HepG2 (cell line): ENCODE measurements around the gene S100P. TPM values are rescaled to one million over a fixed set of nuclear protein-coding genes. Genes with fewer than 3 reads are reported as not detected.

Source experiments
- ATAC-seq: fragments of 200-7000 bp; cut with Tn5 transposase; 3 replicates; pipeline ENCODE4 v1.9.1; 2020; ENCODE audit warnings: mild to moderate bottlenecking, moderate library complexity
- BruUV-seq: library from RNA; stranded (reverse); fragments of 400-500 nt; replicated peaks from 2 replicates; lab custom pipeline; 2021; lab: Mats Ljungman, UMichigan
- CTCF ChIA-PET: fragments of 300-600 bp; formaldehyde crosslinking; extraction: SDS; loops from one replicate; lab custom pipeline; 2021; ENCODE audit warnings: low total read pairs, inconsistent platforms, low intra/inter-chr PET ratio; lab: Yijun Ruan, JAX
- POLR2A ChIA-PET: fragments of 350-600 bp; sonication (Branson Sonifier 250); formaldehyde crosslinking; loops from one replicate; lab custom pipeline; 2020; ENCODE audit warnings: antibody characterized with exemption, inconsistent platforms; lab: Yijun Ruan, JAX
- DNase-seq: peaks from one replicate; pipeline ENCODE4 v3.0.0-alpha.2; 2015; ENCODE audit warnings: low spot score
- FAIRE-seq: peaks from 3 replicates; lab custom pipeline; 2011; peaks lifted over from hg19 to GRCh38; lab: Jason Lieb, UNC
- H2AFZ ChIP-seq: one replicate; pipeline ENCODE4 v1.6.1; 2011; ENCODE audit warnings: low read length, inconsistent platforms
- H3K27ac ChIP-seq: fragments of 300-600 bp; 3 replicates; pipeline ENCODE4 v1.8.0; 2011; ENCODE audit warnings: mixed run types, mild to moderate bottlenecking, mixed read lengths, low read length, inconsistent platforms; ENCODE audit not compliant: insufficient read depth; ENCODE audit errors: extremely low read length
- H3K27me3 ChIP-seq, 2 experiments: fragments of 200-600 bp in 1 of 2; 2 replicates in 1 of 2; 3 replicates in 1 of 2; pipeline versions ENCODE4 v1.6.0 to v1.8.0; 2011; ENCODE audit warnings: low read length in 2 of 2, mild to moderate bottlenecking in 2 of 2, moderate library complexity in 2 of 2, inconsistent platforms in 1 of 2; ENCODE audit not compliant: insufficient read depth in 2 of 2, control insufficient read depth in 1 of 2
- H3K36me3 ChIP-seq, 2 experiments: fragments of 200-600 bp in 1 of 2; replicated peaks in 1 of 2; 2 replicates in 1 of 2; 3 replicates in 1 of 2; pipeline versions ENCODE4 v1.5.1 to v1.8.0; 2011; ENCODE audit warnings: low read length in 2 of 2, inconsistent platforms in 1 of 2; ENCODE audit not compliant: insufficient read depth in 2 of 2, control insufficient read depth in 1 of 2
- H3K4me1 ChIP-seq: 2 replicates; pipeline ENCODE4 v1.5.1; 2012; ENCODE audit warnings: low read length, inconsistent platforms; ENCODE audit not compliant: insufficient read depth
- H3K4me2 ChIP-seq: 2 replicates; pipeline ENCODE4 v1.6.0; 2011; ENCODE audit warnings: low read depth, low read length, inconsistent platforms
- H3K4me3 ChIP-seq, 3 experiments: fragments of 200-600 bp in 1 of 3; sonication (generic), shearing (Covaris generic) in 1 of 3; replicated peaks in 1 of 3; 2 replicates each; pipeline ENCODE4 v1.5.1; 2011 to 2016; ENCODE audit warnings: low read length in 3 of 3, inconsistent platforms in 2 of 3, low read depth in 2 of 3, mild to moderate bottlenecking in 2 of 3, control low read depth in 1 of 3, mixed read lengths in 1 of 3; ENCODE audit not compliant: insufficient read depth in 1 of 3
- H3K79me2 ChIP-seq: one replicate; pipeline ENCODE4 v1.6.1; 2011; ENCODE audit warnings: low read length, inconsistent platforms; ENCODE audit not compliant: insufficient read depth
- H3K9ac ChIP-seq: 2 replicates; pipeline ENCODE4 v1.6.0; 2011; ENCODE audit warnings: mild to moderate bottlenecking, low read depth, low read length, inconsistent platforms; ENCODE audit not compliant: insufficient read depth
- H3K9me3 ChIP-seq: 2 replicates; pipeline ENCODE4 v1.5.1; 2012; ENCODE audit warnings: mild to moderate bottlenecking, low read length
- H4K20me1 ChIP-seq: 2 replicates; pipeline ENCODE4 v1.6.0; 2011; ENCODE audit warnings: inconsistent platforms, mild to moderate bottlenecking, low read length, moderate library complexity; ENCODE audit not compliant: insufficient read depth
- DNMT3B ChIP-seq: conservative IDR thresholded peaks from 2 replicates; pipeline ENCODE4 v1.6.1; 2016; ENCODE audit warnings: missing biosample characterization, control low read depth
- GABPB1 ChIP-seq: IDR thresholded peaks from 2 replicates; pipeline ENCODE4 v1.6.1; 2016; ENCODE audit warnings: mild to moderate bottlenecking, missing genetic modification reagents, moderate library complexity, missing compliant biosample characterization
- MEF2D ChIP-seq: sonication (generic); formaldehyde crosslinking; IDR thresholded peaks from 2 replicates; pipeline ENCODE4 v1.5.1; 2020; ENCODE audit warnings: mild to moderate bottlenecking, missing genetic modification reagents
- NFE2L1 ChIP-seq: sonication (generic); formaldehyde crosslinking; IDR thresholded peaks from 2 replicates; pipeline ENCODE4 v1.4.0; 2020; ENCODE audit warnings: missing genetic modification reagents, mild to moderate bottlenecking, borderline replicate concordance
- RAD21 ChIP-seq: fragments of 450-650 bp; formaldehyde crosslinking; IDR thresholded peaks from 2 replicates; pipeline ENCODE4 v1.5.0; 2020; ENCODE audit warnings: mild to moderate bottlenecking
- RFXAP ChIP-seq: sonication (generic); formaldehyde crosslinking; IDR thresholded peaks from 2 replicates; pipeline ENCODE4 v1.4.0; 2020; ENCODE audit warnings: missing genetic modification reagents, borderline replicate concordance
- TSC22D2 ChIP-seq: sonication (generic); formaldehyde crosslinking; IDR thresholded peaks from 2 replicates; pipeline ENCODE4 v1.5.1; 2020; ENCODE audit warnings: missing genetic modification reagents, mild to moderate bottlenecking, borderline replicate concordance
- WIZ ChIP-seq: sonication (generic); formaldehyde crosslinking; IDR thresholded peaks from 2 replicates; pipeline ENCODE4 v1.5.1; 2020; ENCODE audit warnings: mild to moderate bottlenecking, missing genetic modification reagents
- ZBTB33 ChIP-seq: sonication (generic); formaldehyde crosslinking; IDR thresholded peaks from 2 replicates; pipeline ENCODE4 v1.4.0; 2020; ENCODE audit warnings: missing genetic modification reagents
- ZKSCAN5 ChIP-seq: sonication (generic); formaldehyde crosslinking; IDR thresholded peaks from 2 replicates; pipeline ENCODE4 v1.5.1; 2020; ENCODE audit warnings: mild to moderate bottlenecking, missing genetic modification reagents
- ZNF468 ChIP-seq: sonication (generic); formaldehyde crosslinking; IDR thresholded peaks from 2 replicates; pipeline ENCODE4 v1.8.0; 2022; ENCODE audit warnings: mild to moderate bottlenecking, moderate library complexity, missing genetic modification reagents
- ZNF562 ChIP-seq: sonication (generic); formaldehyde crosslinking; IDR thresholded peaks from 2 replicates; pipeline ENCODE4 v1.8.0; 2022; ENCODE audit warnings: missing genetic modification reagents, borderline replicate concordance
- ZNF605 ChIP-seq: sonication (generic); formaldehyde crosslinking; IDR thresholded peaks from 2 replicates; pipeline ENCODE4 v1.8.0; 2022; ENCODE audit warnings: mild to moderate bottlenecking, missing genetic modification reagents
- ZNF687 ChIP-seq: sonication (generic); formaldehyde crosslinking; IDR thresholded peaks from 2 replicates; pipeline ENCODE4 v1.5.1; 2020; ENCODE audit warnings: mild to moderate bottlenecking, missing genetic modification reagents, moderate library complexity
- ZNF740 ChIP-seq: sonication (generic); formaldehyde crosslinking; IDR thresholded peaks from 2 replicates; pipeline ENCODE4 v1.4.0; 2020; ENCODE audit warnings: missing genetic modification reagents
- WGBS: methylation state at CpG from one replicate; pipeline ENCODE4 v1.1.6; 2017; ENCODE audit warnings: low lambda C conversion rate; 5-methylcytosine and 5-hydroxymethylcytosine counted together
- in situ Hi-C: cut with HindIII; loops from 2 replicates; pipeline ENCODE4 v1.10.0; 2017; ENCODE audit warnings: low pct_unique_long_range_greater_than_20kb; ENCODE audit not compliant: extremely low pct_ligation_motif_present
- intact Hi-C: fragments of 100-400 bp; cut with micrococcal nuclease; formaldehyde crosslinking; loops from one replicate; pipeline ENCODE4 v1.10.0; 2022; ENCODE audit not compliant: unreplicated experiment
- polyA plus RNA-seq, 8 experiments: library from polyadenylated mRNA; depleted of rRNA in 3 of 8; stranded (reverse) in 7 of 8; unstranded in 1 of 8; fragments of >200 nt; fragmentation: Illumina TruSeq in 4 of 8; extraction: Trizol in 4 of 8; gene quantifications; 2 replicates each; pipeline versions ENCODE4 v1.2.1 to v1.2.3, GENCODE V29; 2011 to 2016; ENCODE audit warnings: low read depth in 4 of 8, missing spikeins in 1 of 8, mixed read lengths in 1 of 8; ENCODE audit not compliant: insufficient read depth in 1 of 8
- total RNA-seq, 5 experiments: library from RNA; depleted of rRNA; stranded (reverse); fragments of >200 nt; fragmentation: Illumina TruSeq; extraction: Trizol; gene quantifications; 2 replicates each; pipeline ENCODE4 v1.2.3, GENCODE V29; 2016; ENCODE audit warnings: low read depth in 1 of 5
- TF ChIP-seq, protein P1 (sequence below): sonication (generic); formaldehyde crosslinking; IDR thresholded peaks from 2 replicates; pipeline ENCODE4 v1.9.0; 2022; ENCODE audit warnings: missing genetic modification reagents, mild to moderate bottlenecking, borderline replicate concordance

The S100P gene
- total and polyA plus RNA-seq, 2 of the 13 experiments (the other 11 are each of a cell fraction or from before 2014, with no cell fraction given): 278 to 1,649 TPM

DNA sequence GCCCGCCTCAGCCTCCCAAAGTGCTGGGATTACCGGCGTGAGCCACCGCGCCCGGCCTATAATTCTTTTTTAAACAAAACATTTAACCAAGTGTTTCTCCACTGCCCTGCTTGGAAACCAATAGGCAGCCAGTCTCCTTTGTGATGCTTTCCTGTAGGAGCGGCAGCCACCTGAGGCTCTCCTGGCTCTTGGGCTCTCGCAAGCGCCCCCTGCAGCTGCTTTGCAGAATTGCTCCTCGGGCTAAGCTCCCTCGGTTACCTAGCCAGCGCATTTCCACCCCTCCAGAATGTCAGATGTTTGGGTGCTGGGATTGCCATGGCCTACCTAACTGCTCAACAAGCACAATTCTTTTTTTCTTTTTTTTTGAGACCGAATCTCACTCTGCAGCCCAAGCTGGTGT lies 7.7 kb downstream of the S100P start (continued):
- peak; percentile 77; the same call in 1 of the 2 replicates for TF ChIP-seq ZBTB33
- no peak for TF ChIP-seq WIZ (CRISPR knock-in tag)
- TF ChIP-seq DNMT3B: no peak
- peak; percentile 31; the same call in 1 of the 2 replicates for TF ChIP-seq ZNF687 (CRISPR knock-in tag)
- TF ChIP-seq RAD21 (CRISPR knock-in tag): peak; percentile 30; the same call in 1 of the 2 replicates
- TF ChIP-seq, all 625 proteins: peak for 8

- ATAC-seq (no peak), FAIRE-seq (no peak), DNase-seq (no peak)
- no TSS peak for BruUV-seq
- Histone ChIP-seq H3K36me3 (peaks cover 3 to 8% of the 10 kb centered on the region in 2 experiments; a peak in 4 of 5 replicates), H3K4me1 (peaks cover 62% of the 10 kb centered on the region), H3K9me3 (0 out of 2 replicates have a peak, but pooled peaks cover 4% of the 10 kb centered on the region), H3K79me2 (peaks cover 45% of the 10 kb centered on the region), H3K4me2 (no peak overlapping the region), H2AFZ (no peak overlapping the region), H3K4me3 (no peak overlapping the region), H3K27me3 (no peaks in the 10 kb centered on the region), H3K27ac (no peak overlapping the region), H4K20me1 (0 out of 2 replicates have a peak, but pooled peaks cover 7% of the 10 kb centered on the region), H3K9ac (no peak overlapping the region)
- intact Hi-C loops (no loop called here), in situ Hi-C loops (no loop called here)
- CTCF ChIA-PET: no interaction called here
- 0% methylated on average over 1 of the region's 1 CpG for WGBS
- POLR2A ChIA-PET: interaction anchor here (2.8 kb wide), 1 partner anchor 29 kb away, joined by 9 read pairs; a partner anchor contains a TSS
- TF ChIP-seq ZNF605 (CRISPR knock-in tag): peak; percentile 96; the same call in 1 of the 2 replicates
- TF ChIP-seq MEF2D (CRISPR knock-in tag): no peak
- no peak for TF ChIP-seq TSC22D2 (CRISPR knock-in tag)
- TF ChIP-seq ZNF740 (CRISPR knock-in tag): no peak
- TF ChIP-seq ZNF468 (CRISPR knock-in tag): no peak
- no peak for TF ChIP-seq GABPB1 (CRISPR knock-in tag)
- TF ChIP-seq, protein P1, sequence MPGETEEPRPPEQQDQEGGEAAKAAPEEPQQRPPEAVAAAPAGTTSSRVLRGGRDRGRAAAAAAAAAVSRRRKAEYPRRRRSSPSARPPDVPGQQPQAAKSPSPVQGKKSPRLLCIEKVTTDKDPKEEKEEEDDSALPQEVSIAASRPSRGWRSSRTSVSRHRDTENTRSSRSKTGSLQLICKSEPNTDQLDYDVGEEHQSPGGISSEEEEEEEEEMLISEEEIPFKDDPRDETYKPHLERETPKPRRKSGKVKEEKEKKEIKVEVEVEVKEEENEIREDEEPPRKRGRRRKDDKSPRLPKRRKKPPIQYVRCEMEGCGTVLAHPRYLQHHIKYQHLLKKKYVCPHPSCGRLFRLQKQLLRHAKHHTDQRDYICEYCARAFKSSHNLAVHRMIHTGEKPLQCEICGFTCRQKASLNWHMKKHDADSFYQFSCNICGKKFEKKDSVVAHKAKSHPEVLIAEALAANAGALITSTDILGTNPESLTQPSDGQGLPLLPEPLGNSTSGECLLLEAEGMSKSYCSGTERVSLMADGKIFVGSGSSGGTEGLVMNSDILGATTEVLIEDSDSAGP (CRISPR knock-in tag): no peak
- no peak for TF ChIP-seq ZKSCAN5
- TF ChIP-seq RFXAP (CRISPR knock-in tag): no peak
- no peak for TF ChIP-seq NFE2L1 (CRISPR knock-in tag)
- no peak for TF ChIP-seq ZNF562 (CRISPR knock-in tag)
Measured at GRCh38 chr4:6702761-6703160, 9.1 kb downstream of the S100P start.
